GM12892 (cell line): Measurements from ENCODE around the gene ADGRB3.
"Not testable (repeated sequence)": the region's sequence is repeated elsewhere in the genome, so short reads cannot be mapped to it uniquely, and the experiment has no call there.

Experiments used
- DNase-seq: peaks from one replicate; pipeline ENCODE4 v3.0.0; 2011; ENCODE audit not compliant: insufficient read length
- FAIRE-seq: peaks from 2 replicates; lab custom pipeline; 2011; peaks lifted over from hg19 to GRCh38; lab: Jason Lieb, UNC
- POLR2A ChIP-seq: IDR thresholded peaks from 2 replicates; pipeline ENCODE4 v1.6.1; 2011; ENCODE audit warnings: low read depth, low read length, control low read depth
- POLR2AphosphoS5 ChIP-seq: IDR thresholded peaks from 2 replicates; pipeline ENCODE4 v1.6.1; 2011; ENCODE audit warnings: low read depth, low read length, control low read depth
- TAF1 ChIP-seq: IDR thresholded peaks from 2 replicates; pipeline ENCODE4 v1.6.1; 2011; ENCODE audit warnings: low read depth, mild to moderate bottlenecking, control low read depth, low read length, borderline replicate concordance

ADGRB3 gene

GRCh38 chr6:69116658-69117057 lies 481.6 kb downstream of the ADGRB3 start:
- no peak for FAIRE-seq
- TF ChIP-seq TAF1 (no peak), POLR2A (no peak)
- DNase-seq = no peak

- DNase-seq, FAIRE-seq: not testable (repeated sequence)
These were observed 486.7 kb downstream of the ADGRB3 start for GRCh38 chr6:69121461-69122406.

- no peak for FAIRE-seq
These were observed 487.3 kb downstream of the ADGRB3 start for GRCh38 chr6:69122407-69122773.

GRCh38 chr6:69128411-69128810 lies 493.3 kb downstream of the ADGRB3 start:
- FAIRE-seq (no peak), DNase-seq (no peak)
- no peak for TF ChIP-seq POLR2A
- TF ChIP-seq POLR2AphosphoS5 = no peak
- TF ChIP-seq TAF1 = no peak

More at GRCh38 chr6:69122407-69122773, 487.3 kb downstream of the ADGRB3 start:
- TF ChIP-seq POLR2AphosphoS5 (no peak), POLR2A (no peak), TAF1 (no peak)
- DNase-seq = no peak

GRCh38 chr6:69129046-69129445 lies 494.0 kb downstream of the ADGRB3 start:
- DNase-seq (no peak), FAIRE-seq (no peak)
- no peak for TF ChIP-seq TAF1
- TF ChIP-seq POLR2AphosphoS5 = no peak
- TF ChIP-seq POLR2A = no peak

- FAIRE-seq = no peak
- no peak for TF ChIP-seq POLR2A
- no peak for TF ChIP-seq TAF1
- TF ChIP-seq POLR2AphosphoS5 = no peak
These were observed 500.8 kb downstream of the ADGRB3 start for GRCh38 chr6:69135927-69136326.

GRCh38 chr6:69138148-69138547 lies 503.1 kb downstream of the ADGRB3 start:
- DNase-seq = no peak
- TF ChIP-seq TAF1 (no peak), POLR2AphosphoS5 (no peak), POLR2A (no peak)
- FAIRE-seq = no peak

More at GRCh38 chr6:69135927-69136326, 500.8 kb downstream of the ADGRB3 start:
- no peak for DNase-seq

GRCh38 chr6:69138893-69139494 lies 503.9 kb downstream of the ADGRB3 start:
- TF ChIP-seq POLR2A (no peak), POLR2AphosphoS5 (no peak), TAF1 (no peak)
- no peak for DNase-seq
- FAIRE-seq = no peak

- TF ChIP-seq POLR2A (no peak), POLR2AphosphoS5 (no peak)
- FAIRE-seq (no peak), DNase-seq (no peak)
These were observed 510.0 kb downstream of the ADGRB3 start for GRCh38 chr6:69145062-69145461.

GRCh38 chr6:69146385-69146784 lies 511.3 kb downstream of the ADGRB3 start:
- FAIRE-seq (no peak), DNase-seq (no peak)
- TF ChIP-seq POLR2A = no peak
- no peak for TF ChIP-seq POLR2AphosphoS5
- TF ChIP-seq TAF1 = no peak

GRCh38 chr6:69155467-69155866 lies 520.4 kb downstream of the ADGRB3 start:
- FAIRE-seq (no peak), DNase-seq (no peak)
- no peak for TF ChIP-seq TAF1
- no peak for TF ChIP-seq POLR2A
- TF ChIP-seq POLR2AphosphoS5 = no peak

GRCh38 chr6:69162811-69163210 lies 527.7 kb downstream of the ADGRB3 start:
- no peak for TF ChIP-seq TAF1
- no peak for TF ChIP-seq POLR2AphosphoS5
- no peak for TF ChIP-seq POLR2A
- DNase-seq (no peak), FAIRE-seq (no peak)
